GM12873 (cell line): Measurements from ENCODE around the gene IGSF11.

Experiments
- CTCF ChIP-seq: IDR thresholded peaks from 2 replicates; pipeline ENCODE4 v1.5.1; 2012; ENCODE audit warnings: low read depth, mild to moderate bottlenecking, moderate library complexity, low read length, control low read depth; ENCODE audit not compliant: insufficient read depth; ENCODE audit errors: missing control alignments

The IGSF11 gene

DNA sequence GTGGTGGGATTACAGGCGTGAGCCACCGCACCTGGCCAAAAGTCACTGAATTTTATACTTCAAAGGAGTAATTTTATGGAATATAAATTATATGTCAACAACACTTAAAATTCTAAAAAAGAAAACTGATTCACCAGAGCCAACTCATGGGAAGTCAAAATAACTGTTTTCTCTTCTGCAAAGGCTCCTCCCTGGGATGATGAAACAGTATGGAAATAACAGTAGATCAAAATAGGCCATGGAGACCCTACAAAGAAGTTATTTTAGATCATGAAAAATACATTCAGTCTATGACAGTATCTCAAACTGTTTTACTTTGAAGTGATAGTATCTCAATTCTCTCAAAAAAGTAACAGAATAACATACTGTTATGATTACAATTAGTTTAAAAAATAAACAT is 102.7 kb downstream of the IGSF11 start:
- no peak for TF ChIP-seq CTCF

- no peak for TF ChIP-seq CTCF
Observed at GRCh38 chr3:118927449-118927848, 107.2 kb downstream of the IGSF11 start.

- no peak for TF ChIP-seq CTCF
Observed at GRCh38 chr3:118912188-118912587, 122.5 kb downstream of the IGSF11 start.

- no peak for TF ChIP-seq CTCF
Observed at GRCh38 chr3:118910332-118910731, 124.3 kb downstream of the IGSF11 start.

DNA sequence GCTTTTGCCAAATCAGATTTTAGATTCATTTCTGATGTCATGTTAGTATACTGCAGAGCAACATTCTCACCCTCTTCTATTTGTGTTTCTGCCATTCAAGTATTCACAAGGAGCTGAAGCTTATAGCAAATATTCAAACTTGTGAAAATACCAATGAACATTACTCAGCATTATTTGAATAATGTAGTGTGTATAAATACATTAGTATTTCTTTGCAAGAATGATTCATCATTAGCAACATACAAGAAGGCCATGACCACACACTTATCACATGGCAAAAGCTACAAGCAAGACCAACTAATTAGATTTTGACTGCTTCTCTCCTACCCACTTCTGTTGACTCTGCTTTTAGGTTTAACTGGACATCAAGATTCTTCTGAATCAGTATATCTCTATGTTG is 124.9 kb downstream of the IGSF11 start:
- TF ChIP-seq CTCF = no peak

- TF ChIP-seq CTCF = no peak
Observed at GRCh38 chr3:118907909-118908308, 126.7 kb downstream of the IGSF11 start.

GRCh38 chr3:118900737-118901525 is 133.7 kb downstream of the IGSF11 start:
- TF ChIP-seq CTCF = no peak

DNA sequence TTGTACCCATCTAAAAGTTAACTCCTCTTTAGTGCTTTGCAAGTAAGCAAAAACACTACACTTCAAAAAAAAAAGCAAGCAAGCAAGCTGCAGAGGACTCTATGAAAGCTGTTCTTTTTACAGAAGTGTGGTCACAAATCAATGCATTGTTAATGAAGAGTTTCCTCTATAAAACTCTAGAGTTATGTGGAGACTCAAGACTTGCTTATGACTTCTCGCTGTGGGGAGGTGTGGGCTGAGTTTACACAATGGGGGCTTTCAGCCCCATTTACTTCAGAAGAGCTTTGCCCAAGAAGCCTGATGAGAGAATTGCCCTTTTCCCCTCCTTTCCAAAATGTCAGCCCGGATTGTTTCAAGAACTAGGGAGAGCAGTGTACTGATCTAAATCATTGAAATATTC is 144.4 kb downstream of the IGSF11 start:
- no peak for TF ChIP-seq CTCF
